Endothelial cell of umbilical vein (primary cell): ENCODE measurements around the gene GORASP2. TPM values are rescaled to one million over a fixed set of nuclear protein-coding genes. Genes with fewer than 3 reads are reported as not detected.

Experiments used
- BruUV-seq: library from RNA; stranded (reverse); fragments of 400-500 nt; replicated peaks from 2 replicates; lab custom pipeline; 2021; lab: Mats Ljungman, UMichigan
- CTCF ChIA-PET: fragments of 300-600, 350-600 bp; sonication (Branson Sonifier 250); formaldehyde crosslinking; loops from one replicate; lab custom pipeline; 2021; ENCODE audit warnings: antibody characterized with exemption, inconsistent platforms; lab: Charles Lee
- POLR2A ChIA-PET: fragments of 300-600, 350-600 bp; sonication (Branson Sonifier 250); formaldehyde crosslinking; loops from one replicate; lab custom pipeline; 2021; ENCODE audit warnings: antibody characterized with exemption, inconsistent platforms; lab: Charles Lee
- DNase-seq: peaks from one replicate; pipeline ENCODE4 v3.0.0-alpha.2; 2011; ENCODE audit warnings: low read depth, low spot score
- FAIRE-seq: peaks from 2 replicates; lab custom pipeline; 2011; peaks lifted over from hg19 to GRCh38; lab: Jason Lieb, UNC
- H2AFZ ChIP-seq: 2 replicates; pipeline ENCODE4 v1.6.0; 2012; ENCODE audit warnings: low read depth, low read length, control low read depth, inconsistent platforms
- H3K27ac ChIP-seq: 2 replicates; pipeline ENCODE4 v1.5.1; 2011; ENCODE audit warnings: low read depth, mild to moderate bottlenecking, control low read depth, low read length, moderate library complexity; ENCODE audit not compliant: insufficient read depth
- H3K27me3 ChIP-seq, 2 experiments: 2 replicates each; pipeline versions ENCODE4 v1.6.0 to v1.6.1; 2011; ENCODE audit warnings: low read length in 2 of 2, mixed read lengths in 1 of 2; ENCODE audit not compliant: control insufficient read depth in 2 of 2, insufficient read depth in 2 of 2
- H3K36me3 ChIP-seq, 2 experiments: 2 replicates in 1 of 2; 3 replicates in 1 of 2; pipeline ENCODE4 v1.5.1; 2011; ENCODE audit warnings: low read length in 2 of 2, mild to moderate bottlenecking in 1 of 2, moderate library complexity in 1 of 2; ENCODE audit not compliant: control insufficient read depth in 2 of 2, insufficient read depth in 2 of 2; ENCODE audit errors: extremely low read depth in 1 of 2
- H3K4me1 ChIP-seq: 3 replicates; pipeline ENCODE4 v1.5.1; 2011; ENCODE audit warnings: mild to moderate bottlenecking, low read length; ENCODE audit not compliant: control insufficient read depth, insufficient read depth; ENCODE audit errors: extremely low read depth
- H3K4me2 ChIP-seq: 2 replicates; pipeline ENCODE4 v1.6.1; 2011; ENCODE audit warnings: low read length, control low read depth, mixed read lengths; ENCODE audit not compliant: insufficient read depth
- H3K4me3 ChIP-seq, 3 experiments: fragments of 200-600 bp in 1 of 3; sonication (generic), shearing (Covaris generic) in 1 of 3; replicated peaks in 1 of 3; 2 replicates each; pipeline ENCODE4 v1.5.1; 2011 to 2016; ENCODE audit warnings: control low read depth in 3 of 3, low read length in 3 of 3, mild to moderate bottlenecking in 2 of 3, inconsistent platforms in 1 of 3, low read depth in 1 of 3, moderate library complexity in 1 of 3; ENCODE audit not compliant: insufficient read depth in 1 of 3
- H3K79me2 ChIP-seq: 2 replicates; pipeline ENCODE4 v1.6.0; 2012; ENCODE audit warnings: low read length, inconsistent platforms; ENCODE audit not compliant: control insufficient read depth, insufficient read depth
- H3K9ac ChIP-seq: replicated peaks from 2 replicates; pipeline ENCODE3; 2011; ENCODE audit warnings: low read length, control low read depth; ENCODE audit not compliant: insufficient read depth; ENCODE audit errors: extremely low read depth
- H3K9me1 ChIP-seq: replicated peaks from 3 replicates; pipeline ENCODE4 v1.6.0; 2011; ENCODE audit warnings: mild to moderate bottlenecking, low read length; ENCODE audit not compliant: control insufficient read depth, insufficient read depth; ENCODE audit errors: extremely low read depth
- H3K9me3 ChIP-seq: replicated peaks from 2 replicates; pipeline ENCODE4 v1.5.1; 2012; ENCODE audit warnings: low read length, inconsistent platforms; ENCODE audit not compliant: control insufficient read depth, insufficient read depth
- H4K20me1 ChIP-seq: replicated peaks from 2 replicates; pipeline ENCODE3; 2011; ENCODE audit warnings: mild to moderate bottlenecking, low read length; ENCODE audit not compliant: control insufficient read depth, insufficient read depth; ENCODE audit errors: extremely low read depth
- CTCF ChIP-seq, 2 donors: IDR thresholded peaks; 1 replicate in 1 of 2; 2 replicates in 1 of 2; pipeline ENCODE4 v1.5.1; 2011; ENCODE audit warnings: low read length in 2 of 2, mild to moderate bottlenecking in 2 of 2, moderate library complexity in 2 of 2, control low read depth in 1 of 2, inconsistent platforms in 1 of 2, low read depth in 1 of 2; ENCODE audit not compliant: insufficient read depth in 1 of 2; ENCODE audit errors: extremely low read depth in 1 of 2
- EZH2 ChIP-seq: IDR thresholded peaks from 2 replicates; pipeline ENCODE4 v1.6.1; 2012; ENCODE audit warnings: borderline replicate concordance, low read depth, mild to moderate bottlenecking, moderate library complexity, low read length, inconsistent platforms; ENCODE audit not compliant: severe bottlenecking
- FOS ChIP-seq: IDR thresholded peaks from 2 replicates; pipeline ENCODE4 v1.6.1; 2011; ENCODE audit warnings: mild to moderate bottlenecking, low read length, moderate library complexity, borderline replicate concordance; ENCODE audit not compliant: insufficient read depth
- GATA2 ChIP-seq: IDR thresholded peaks from 2 replicates; pipeline ENCODE4 v1.7.0; 2011; ENCODE audit warnings: low read depth, mild to moderate bottlenecking, moderate library complexity, mixed read lengths, low read length; ENCODE audit not compliant: insufficient read length, insufficient read depth
- JUN ChIP-seq: IDR thresholded peaks from 2 replicates; pipeline ENCODE4 v1.6.1; 2011; ENCODE audit warnings: borderline replicate concordance, low read depth; ENCODE audit not compliant: insufficient read length, insufficient read depth
- POLR2A ChIP-seq: IDR thresholded peaks from 2 replicates; pipeline ENCODE4 v1.6.1; 2012; ENCODE audit warnings: low read depth, mild to moderate bottlenecking, control low read depth, low read length
- POLR2AphosphoS5 ChIP-seq: IDR thresholded peaks from 2 replicates; pipeline ENCODE4 v1.6.1; 2012; ENCODE audit warnings: low read depth, mild to moderate bottlenecking, control low read depth, low read length, moderate library complexity; ENCODE audit not compliant: insufficient read depth
- dilution Hi-C: fragments of 300-500 bp; cut with MboI; formaldehyde crosslinking; loops from one replicate; pipeline ENCODE4 v1.15.0; 2019; ENCODE audit warnings: low sequenced_read_pairs; ENCODE audit not compliant: extremely low pct_ligation_motif_present
- intact Hi-C: fragments of 100-400 bp; cut with micrococcal nuclease; formaldehyde crosslinking; loops from one replicate; pipeline ENCODE4 v1.10.0; 2022
- polyA plus RNA-seq, 4 experiments: library from polyadenylated mRNA; depleted of rRNA in 3 of 4; stranded (reverse) in 3 of 4; unstranded in 1 of 4; fragments of >200 nt; gene quantifications; 2 replicates each; pipeline versions ENCODE4 v1.2.1 to v1.2.3, GENCODE V29; 2011 to 2012; ENCODE audit warnings: missing spikeins in 1 of 4
- total RNA-seq: library from RNA; stranded (reverse); gene quantifications from 2 replicates; pipeline ENCODE4 v1.2.3, GENCODE V29; 2021
- TF ChIP-seq, protein P1 (sequence below): IDR thresholded peaks from 2 replicates; pipeline ENCODE4 v1.6.1; 2011; ENCODE audit not compliant: insufficient read depth, insufficient read length

Gene GORASP2
- total and polyA plus RNA-seq, 2 donors (not counting 3 experiments of a cell fraction or from before 2014, with no cell fraction given): 104 to 245 TPM

DNA sequence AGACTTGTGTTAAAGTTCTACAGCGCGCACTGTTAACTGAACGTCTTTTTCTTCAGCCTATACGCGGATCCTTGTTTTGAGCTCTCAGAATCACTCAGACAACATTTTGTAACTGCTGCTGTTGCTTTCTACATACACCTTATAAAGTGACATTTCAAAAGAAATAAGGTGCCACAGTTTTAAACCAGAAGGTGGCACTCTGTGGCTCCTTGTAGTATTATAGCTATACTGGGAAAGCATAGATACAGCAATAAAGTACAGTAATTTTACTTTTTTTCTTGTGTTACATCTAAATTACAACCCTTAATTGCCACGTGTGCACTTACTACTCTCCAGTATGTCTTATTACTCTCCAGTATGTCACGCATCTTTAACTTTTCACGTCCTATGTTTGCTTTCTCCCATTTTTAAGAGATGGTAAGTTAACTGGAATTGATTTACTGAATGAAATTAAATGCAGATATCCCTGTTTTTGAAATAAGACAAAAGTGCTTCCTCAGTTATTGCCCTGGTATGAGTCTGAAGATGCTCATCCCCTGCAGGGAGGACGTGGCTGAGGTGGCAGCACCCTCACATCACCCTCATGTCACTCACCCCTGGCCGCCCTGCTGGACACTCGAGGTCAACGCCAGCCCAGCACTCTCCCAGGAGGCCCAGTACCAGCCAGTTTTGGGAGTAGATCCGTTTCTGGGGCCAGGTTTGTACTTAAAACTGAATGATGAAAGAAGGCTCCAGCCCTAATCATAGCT is 37.8 kb downstream of the GORASP2 start:
- no peaks in the 10 kb centered on the region for H3K9me1 ChIP-seq
- H3K27ac ChIP-seq: no peak overlapping the region
- POLR2A ChIA-PET: no interaction called here
- TF ChIP-seq CTCF (IDR thresholded peaks at IDR 0.05; ENCODE audit: extremely low read depth in 1 of 2, insufficient read depth in 1 of 2, low read depth in 1 of 2, low read length in 2 of 2): peak in 1 of 2 donors; percentile 30
- TF ChIP-seq GATA2: no peak
- TF ChIP-seq POLR2A: no peak
- TF ChIP-seq POLR2AphosphoS5: no peak
- TF ChIP-seq, protein P1, sequence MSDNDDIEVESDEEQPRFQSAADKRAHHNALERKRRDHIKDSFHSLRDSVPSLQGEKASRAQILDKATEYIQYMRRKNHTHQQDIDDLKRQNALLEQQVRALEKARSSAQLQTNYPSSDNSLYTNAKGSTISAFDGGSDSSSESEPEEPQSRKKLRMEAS: no peak
- TF ChIP-seq JUN: no peak
- no peak for TF ChIP-seq FOS
- no peak for TF ChIP-seq EZH2
- peaks cover 15 to 27% of the 10 kb centered on the region in 2 experiments for H3K36me3 ChIP-seq
- DNase-seq (no peak), FAIRE-seq (peak; percentile 8)
- H3K27me3 ChIP-seq: no peaks in the 10 kb centered on the region
- no peak overlapping the region for H2AFZ ChIP-seq
- no peak overlapping the region for H3K4me3 ChIP-seq
- CTCF ChIA-PET: interaction anchor here (0.6 to 1.3 kb wide), 5 partner anchors 11 to 1446 kb away, joined by 3 to 9 read pairs (median 3); no protein-coding TSS in a partner anchor
- BruUV-seq: no TSS peak
- H4K20me1 ChIP-seq: no peaks in the 10 kb centered on the region
- H3K9ac ChIP-seq: no peak overlapping the region
- H3K79me2 ChIP-seq: no peaks in the 10 kb centered on the region
- no peaks in the 10 kb centered on the region for H3K4me1 ChIP-seq
- no peak overlapping the region for H3K4me2 ChIP-seq
- intact Hi-C loops (no loop called here), dilution Hi-C loops (no loop called here)
- H3K9me3 ChIP-seq: no peaks in the 10 kb centered on the region
